Muscle of back (tissue), 11 donors: ENCODE measurements around the gene RPL32. TPM values are rescaled to one million over a fixed set of nuclear protein-coding genes. Genes with fewer than 3 reads are reported as not detected.
"Not testable (repeated sequence)": the region's sequence is repeated elsewhere in the genome, so short reads cannot be mapped to it uniquely, and the experiment has no call there.

Experiments used
- DNase-seq, 3 donors: peaks; one replicate each; pipeline versions ENCODE4 v3.0.0 to v3.0.0-alpha.2; 2013
- polyA plus RNA-seq, 10 donors: library from polyadenylated mRNA; unstranded; fragments of 120-200 nt; gene quantifications; one replicate each; pipeline ENCODE4 v1.2.1, GENCODE V29; 2013; ENCODE audit not compliant: insufficient read length in 10 of 10

Gene RPL32
- polyA plus RNA-seq, 10 donors = 2,887 to 3,662 (median 3,117) TPM

DNA sequence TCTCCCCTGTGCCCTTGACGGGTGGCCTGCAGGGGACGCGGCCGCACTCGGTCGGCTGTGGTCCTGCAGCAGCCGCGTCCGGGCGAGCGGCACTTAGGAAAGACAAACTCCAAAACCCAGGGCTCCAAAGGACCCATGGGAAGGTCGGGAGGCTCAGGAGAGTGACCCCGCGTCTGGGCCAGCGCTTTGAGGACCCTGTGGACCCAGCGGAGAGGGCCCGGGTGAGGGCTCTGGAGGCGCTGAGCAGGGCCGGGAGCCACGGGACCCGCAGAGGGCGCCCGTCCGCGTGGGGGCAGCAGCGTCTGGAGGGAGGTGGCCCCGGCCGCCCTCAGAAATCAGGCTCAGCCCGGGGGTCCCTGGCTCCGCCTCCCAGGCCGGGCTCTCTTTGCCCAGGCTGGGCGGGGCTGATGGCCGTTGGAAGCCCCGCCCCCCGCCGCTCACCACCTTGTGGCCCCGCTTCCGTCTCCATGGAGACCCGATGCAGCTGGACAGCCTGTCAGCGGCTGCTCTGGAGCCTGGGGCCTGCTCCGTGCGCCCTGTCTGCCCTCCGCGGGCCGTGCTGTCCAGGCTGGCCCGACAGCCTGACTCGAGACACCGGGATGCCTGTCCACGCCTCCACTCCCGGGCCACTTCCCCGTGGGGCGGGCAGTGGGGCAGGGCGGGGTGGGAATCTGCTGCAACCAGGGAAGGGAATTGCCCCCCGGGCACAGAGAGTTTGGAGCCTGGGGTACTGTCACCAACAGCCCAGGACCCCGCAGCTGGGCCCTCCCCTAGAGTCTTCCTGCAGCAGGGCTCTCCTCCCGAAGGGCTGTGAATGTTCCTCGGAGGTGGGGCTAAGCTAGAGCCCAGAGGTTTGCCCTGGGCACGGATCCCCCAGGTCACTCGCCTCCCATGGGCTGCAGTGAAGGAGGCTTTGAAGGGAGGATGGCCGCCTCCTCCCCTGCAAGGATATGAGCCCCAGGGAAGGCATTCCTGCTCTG, 34.8 kb upstream of the RPL32 start:
- DNase-seq = no peak

DNA sequence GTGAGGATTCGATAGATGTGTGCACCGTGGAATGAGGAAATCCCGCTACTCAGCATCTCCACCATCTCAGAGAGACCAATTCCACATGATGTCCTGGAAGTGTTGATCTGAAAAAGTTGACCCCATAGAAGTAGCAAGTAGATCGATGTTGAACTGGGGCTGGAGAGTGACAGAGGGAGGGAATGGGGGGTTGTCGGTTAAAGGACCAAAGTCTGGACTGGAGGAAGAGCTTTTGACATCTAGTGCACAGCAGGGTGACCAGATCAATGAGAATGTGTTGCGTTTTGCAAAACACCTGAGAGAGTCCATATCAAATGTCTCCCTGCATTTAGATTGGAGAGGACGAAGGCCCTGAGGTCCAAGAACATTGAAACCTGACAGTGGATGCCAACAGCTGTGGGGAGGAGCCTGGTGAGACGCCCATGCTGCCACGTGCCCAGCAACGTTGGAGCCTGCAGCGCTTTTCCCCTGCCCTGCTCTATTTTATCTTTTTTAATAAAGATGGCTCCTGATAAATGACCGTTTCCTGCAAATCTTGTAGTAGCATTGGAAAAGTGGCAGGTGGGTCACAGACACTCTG, 30.1 kb upstream of the RPL32 start:
- DNase-seq = no peak

DNA sequence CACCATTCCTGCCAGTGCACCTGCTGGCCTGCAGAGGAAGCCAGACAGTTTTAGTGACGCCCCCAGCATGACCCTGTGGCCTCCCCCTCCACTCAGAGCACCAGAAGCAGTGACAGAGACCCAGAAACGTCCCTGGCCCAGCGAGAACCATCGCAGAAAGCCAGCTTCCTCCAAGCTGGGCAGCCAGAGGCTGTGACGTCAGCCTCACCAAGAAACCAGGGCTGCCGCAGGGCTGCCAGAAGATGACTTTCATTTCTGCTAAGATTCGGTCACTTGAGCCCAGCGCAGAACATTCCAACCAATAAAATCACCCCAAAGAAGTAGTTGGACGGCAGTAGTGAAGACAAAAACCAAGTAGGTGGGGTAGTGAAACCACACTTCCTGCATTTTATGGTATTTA, 29.6 kb upstream of the RPL32 start:
- no peak for DNase-seq

DNA sequence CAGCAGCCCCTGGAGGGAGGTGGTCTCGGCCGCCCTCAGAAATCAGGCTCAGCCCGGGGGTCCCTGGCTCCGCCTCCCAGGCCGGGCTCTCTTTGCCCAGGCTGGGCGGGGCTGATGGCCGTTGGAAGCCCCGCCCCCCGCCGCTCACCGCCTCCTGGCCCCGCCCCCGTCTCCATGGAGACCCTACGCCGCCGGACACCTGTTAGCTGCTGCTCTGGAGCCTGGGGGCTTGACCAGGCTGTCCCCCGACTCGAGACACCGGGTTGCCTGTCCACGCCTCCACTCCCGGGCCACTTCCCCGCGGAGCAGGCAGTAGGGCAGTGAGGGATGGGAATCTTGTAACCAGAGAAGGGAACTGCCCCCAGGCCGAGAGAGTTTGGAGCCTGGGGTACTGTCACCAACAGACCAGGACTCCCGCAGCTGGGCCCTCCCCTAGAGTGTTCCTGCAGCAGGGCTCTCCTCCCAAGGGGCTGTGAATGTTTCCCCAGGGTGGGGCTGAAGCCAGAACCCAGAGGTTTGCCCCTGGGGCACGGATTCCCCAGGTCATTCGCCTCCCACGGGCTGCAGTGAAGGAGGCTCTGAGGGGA, 27.8 kb upstream of the RPL32 start:
- DNase-seq = peak in 1 of 3 donors; percentile 42

DNA sequence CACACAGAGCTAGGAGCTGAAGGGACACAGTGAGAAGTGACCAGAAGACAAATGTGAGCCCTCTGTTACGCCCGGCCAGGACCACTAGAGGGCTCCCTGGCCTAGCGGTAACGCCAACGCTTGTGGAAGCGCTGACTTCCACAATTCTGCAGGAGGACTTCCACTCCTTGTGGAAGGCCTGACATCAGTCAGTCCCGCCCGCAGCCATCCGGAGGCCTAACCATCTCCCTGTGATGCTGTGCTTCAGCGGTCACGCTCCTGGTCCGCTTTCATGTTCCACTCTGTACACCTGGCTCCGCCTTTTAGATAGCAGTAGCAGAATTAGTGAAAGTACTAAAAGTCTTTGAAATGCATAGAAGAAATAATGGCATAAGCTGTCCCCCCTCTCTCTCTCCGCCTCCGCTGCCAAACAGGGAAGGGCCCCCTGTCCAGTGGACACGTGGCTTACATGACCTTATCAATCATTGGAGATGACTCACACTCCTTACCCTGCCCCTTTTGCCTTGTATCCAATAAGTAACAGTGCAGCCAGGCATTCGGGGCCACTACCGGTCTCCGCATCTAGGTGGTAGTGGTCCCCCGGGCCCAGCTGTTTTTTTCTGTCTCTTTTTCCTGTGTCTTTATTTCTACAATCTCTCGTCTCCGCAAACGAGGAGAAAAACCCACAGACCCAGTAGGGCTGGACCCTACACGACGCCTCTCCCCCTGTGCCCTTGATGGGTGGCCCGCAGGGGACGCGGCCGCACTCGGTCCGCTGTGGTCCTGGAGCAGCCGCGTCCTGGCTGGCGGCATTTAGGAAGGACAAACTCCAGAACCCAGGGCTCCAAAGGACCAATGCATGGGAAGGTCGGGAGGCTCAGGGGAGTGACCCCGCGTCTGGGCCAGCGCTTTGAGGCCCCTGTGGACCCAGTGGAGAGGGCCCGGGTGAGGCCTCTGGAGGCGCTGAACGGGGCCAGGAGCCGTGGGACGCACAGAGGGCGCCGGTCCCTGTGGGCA, 27.0 kb upstream of the RPL32 start:
- DNase-seq = peak; percentile 87 to 95 (median 90)

DNA sequence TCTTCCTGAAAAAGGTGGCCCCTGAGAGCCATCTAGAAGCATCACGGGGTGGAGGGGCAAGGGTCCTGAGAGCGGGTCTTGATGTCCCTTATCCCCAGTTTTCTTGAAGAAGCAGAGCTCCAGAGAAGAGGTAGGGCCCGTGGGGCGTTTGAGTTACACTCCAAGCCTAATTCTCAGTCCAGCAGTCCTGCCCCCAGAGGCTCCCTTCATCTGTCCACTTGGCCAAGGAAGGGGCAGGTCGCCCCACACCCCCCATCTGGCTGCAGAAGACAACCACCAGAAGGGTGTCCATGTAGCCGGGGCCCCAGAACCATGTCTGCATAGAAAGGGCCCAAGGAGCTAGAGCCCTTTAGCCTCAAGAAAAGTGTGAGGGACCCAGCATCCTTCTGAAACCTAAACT, 25.5 kb upstream of the RPL32 start:
- DNase-seq = no peak

DNA sequence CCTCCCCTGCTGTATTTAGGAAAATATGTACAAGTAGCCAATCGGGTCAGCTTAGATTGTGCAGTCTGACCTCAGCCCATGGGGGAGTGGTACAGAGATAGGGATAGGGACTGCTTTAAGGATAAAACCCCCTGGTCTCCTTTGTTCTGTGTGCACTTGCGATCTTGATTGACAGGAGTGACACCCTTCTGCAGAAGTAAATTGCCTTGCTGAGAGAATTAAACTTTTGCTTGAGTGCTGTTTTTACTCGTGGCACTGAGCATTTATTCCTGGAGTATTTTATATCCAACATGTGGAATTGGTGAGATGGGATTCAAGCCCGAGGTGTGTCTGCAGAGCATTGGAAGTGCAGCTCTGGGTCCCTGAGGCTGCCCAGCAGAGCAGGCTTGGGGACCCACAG, 23.9 kb upstream of the RPL32 start:
- DNase-seq = no peak

DNA sequence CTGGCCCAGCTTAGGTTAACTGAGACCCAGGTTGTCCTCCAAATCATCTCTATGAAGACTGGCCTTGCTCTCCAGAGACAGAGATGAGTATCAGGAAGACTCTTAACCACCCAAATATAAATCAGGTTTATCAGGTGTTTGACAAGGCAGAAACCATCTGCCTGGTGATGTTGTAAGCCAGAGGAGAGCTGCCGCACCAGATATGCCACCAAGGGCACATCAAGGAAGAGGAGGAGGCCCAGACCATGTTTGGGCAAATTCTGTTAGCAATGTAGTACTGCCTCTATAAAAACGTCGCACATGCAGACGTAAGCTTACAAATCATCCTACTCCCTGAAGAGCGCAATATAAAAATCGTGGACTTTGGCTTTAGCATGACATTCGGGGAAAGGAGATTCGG, 21.0 kb upstream of the RPL32 start:
- no peak for DNase-seq

DNA sequence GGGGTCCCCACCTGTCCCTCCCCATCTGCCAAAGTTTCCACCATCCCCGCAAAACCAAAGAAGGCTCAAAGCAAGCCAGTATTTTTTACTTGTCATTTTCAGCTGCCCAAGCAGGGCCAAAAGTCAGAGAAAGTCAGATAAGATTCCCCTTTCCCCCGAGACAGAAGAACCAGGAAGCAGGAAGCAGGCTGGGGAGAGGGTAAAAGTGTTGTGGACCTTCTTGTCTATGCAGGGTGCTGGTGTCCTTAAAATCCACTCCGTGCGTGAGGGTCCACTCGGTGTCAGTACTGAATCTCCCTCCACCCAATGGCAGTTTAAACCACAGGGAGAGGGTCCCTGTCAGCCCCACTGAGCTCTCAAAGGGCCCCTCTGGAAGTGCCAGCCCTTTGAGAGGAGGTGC, 20.2 kb upstream of the RPL32 start:
- no peak for DNase-seq

DNA sequence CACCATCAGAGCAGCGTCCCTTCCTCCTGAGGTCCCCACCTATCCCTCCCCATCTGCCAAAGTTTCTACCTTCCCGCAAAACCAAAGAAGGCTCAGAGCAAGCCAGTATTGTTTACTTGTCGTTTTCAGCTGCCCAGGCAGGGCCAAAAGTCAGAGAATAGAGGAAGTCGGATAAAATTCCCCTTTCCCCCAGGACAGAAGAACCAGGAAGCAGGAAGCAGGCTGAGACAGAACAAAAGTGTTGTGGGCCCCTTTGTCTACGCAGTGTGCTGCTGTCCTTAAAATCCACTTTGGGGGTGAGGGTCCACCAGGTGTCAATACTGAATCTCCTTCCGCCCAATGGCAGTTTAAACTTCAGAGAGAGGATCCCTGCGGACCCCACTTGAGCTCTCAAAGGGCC, 18.5 kb upstream of the RPL32 start:
- no peak for DNase-seq

DNA sequence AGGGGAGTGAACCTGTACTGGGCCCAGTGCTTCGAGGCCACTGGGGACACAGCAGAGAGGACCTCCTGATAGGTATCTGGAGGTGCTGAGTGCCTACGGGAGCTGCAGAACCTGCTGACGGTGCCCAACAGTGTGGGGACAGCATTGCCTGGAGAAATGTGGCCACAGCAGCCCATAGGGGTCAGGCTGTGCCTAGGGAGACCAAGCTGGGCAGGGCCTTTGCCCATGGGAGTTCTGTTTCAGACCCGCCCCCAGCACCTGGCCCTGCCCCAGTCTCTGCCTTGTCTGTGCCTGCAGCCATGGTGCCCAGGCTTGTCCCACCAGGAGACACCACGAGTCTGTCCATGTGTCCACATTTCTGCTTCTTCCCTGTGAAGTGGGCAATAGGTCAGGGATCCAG, 15.3 kb upstream of the RPL32 start:
- no peak for DNase-seq

DNA sequence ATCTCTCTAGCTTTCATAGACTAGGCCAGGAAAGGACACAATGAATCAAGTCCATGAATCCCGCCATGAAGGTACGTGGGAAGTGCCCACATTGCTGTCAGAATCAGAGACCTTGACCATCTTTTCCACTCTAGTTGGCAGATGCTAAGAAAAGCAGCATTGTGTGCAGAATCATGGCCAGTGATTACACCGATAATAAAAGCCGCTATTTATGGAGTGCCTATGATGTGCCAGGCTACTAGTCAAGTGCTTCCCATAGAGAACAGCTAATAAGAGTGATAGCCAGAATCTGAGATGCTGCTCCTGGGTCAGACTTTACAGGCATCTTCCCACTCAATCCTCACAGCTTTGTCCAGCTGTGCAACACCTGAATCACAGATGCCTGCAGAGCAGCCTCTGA, 13.2 kb upstream of the RPL32 start:
- no peak for DNase-seq

DNA sequence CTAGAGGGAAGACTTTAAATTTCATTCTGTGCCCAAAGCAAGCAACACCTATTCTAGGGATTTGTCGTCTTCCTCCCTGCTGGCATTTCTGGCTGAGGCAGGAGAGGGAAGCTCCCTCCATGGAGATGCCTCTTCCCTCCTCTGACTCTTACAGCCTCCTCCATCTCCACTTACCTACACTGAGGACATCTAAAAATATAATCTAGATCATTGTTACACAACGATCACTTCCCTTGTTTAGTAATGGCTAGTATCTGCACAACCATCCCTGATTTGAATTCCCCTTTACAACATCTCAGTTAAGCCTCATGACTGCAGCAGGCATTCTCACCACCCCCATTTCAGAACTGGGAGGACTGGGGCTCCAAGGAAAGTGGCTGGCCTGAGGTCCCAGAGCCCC, 12.5 kb upstream of the RPL32 start:
- DNase-seq = not testable (repeated sequence)

DNA sequence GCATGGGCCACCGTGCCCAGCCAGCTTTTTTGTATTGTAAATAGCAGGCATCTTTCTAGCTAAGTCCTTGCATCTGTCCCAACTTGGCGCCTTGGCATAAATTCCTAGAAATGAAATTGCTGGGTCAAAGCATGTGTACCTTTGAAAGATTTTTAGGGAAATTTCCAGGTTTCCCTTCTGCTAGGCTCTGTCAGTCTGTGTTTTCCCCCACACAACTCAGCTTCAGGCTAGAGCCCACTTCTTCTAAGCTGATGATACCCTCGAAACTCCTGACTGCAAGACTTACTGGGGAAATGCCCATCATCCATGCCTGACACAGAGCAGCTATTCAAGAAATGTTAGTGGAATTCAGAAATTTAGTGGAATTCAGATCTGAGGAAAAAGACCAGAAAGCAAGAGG, 10.8 kb upstream of the RPL32 start:
- DNase-seq = no peak

DNA sequence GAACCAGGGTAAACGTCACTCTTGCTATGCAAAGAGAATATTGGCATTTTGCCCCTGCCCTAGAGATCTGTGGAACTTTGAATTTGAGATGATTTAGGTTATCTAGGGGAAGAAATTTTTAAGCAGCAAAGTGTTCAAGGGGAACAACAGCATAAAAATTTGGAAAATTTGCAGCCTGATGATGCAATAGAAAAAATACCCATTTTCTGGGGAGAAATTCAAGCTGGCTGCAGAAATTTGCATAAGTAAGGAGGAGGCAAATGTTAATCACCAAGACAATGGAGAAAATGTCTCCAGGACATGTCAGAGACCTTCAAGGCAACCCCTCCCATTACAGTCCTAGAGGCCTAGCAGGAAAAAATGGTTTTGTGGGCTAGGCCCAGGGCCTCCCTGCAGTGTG, 4.4 kb upstream of the RPL32 start:
- DNase-seq = no peak

DNA sequence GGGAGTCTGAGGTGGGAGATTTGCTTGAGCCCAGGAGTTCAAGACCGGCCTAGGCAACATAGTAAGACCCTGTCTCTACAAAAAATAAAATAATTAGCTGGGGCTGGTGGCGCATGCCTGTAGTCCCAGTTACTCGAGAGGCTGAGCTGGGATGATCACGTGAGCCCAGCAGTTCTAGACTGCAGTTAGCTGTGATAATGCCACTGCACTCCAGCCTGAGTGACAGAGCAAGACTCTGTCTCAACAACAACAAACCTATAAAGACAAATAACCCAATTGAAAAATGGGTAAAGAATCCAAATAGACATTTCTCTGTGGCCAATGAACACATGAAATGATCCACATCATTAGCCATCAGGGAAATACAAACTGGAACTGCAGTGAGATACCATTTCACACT, 1.1 kb upstream of the RPL32 start:
- no peak for DNase-seq

DNA sequence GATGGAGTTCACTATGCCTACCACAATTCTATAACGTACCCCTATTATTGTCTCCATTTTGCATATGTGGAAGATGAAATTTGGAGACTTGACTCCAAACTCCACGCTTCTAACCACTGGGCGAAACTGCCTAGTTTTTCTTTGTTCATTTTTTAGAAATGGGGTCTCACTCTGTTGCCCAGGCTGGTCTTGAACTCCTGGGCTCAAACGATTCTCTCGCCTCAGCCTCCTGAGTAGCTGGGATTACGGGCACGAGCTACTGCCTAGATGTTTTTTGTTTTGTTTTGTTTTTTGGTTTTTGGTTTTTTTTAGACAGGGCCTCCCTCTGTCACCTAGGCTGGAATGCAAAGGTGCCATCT, 584 bp upstream of the RPL32 start:
- DNase-seq = no peak

DNA sequence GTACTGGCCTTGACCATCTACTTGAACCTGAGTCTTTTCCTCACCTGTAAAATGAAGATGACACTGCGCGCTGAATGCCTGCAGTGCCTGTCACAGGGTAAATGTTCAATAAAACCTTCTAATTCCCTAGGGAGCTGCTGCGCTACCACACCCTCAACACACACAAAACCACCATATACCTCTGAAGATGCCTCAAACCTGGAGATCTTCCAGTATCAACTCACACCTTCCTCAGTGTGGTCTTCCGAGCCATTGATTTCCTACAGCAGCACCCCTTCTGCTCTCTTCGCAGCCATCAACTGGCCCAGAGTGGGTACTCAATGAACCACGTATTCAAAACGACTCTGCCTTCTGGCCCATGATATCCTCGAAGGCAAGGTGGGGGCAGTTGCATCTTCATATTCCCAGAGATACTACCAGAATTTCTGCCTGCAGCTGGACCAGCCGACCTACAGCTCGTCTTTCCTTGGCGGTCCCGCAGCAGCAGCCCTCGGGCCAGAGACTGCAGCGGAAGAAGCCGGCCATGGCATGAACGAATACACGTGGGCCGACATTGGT, 695 bp downstream of the RPL32 start:
- DNase-seq = no peak

DNA sequence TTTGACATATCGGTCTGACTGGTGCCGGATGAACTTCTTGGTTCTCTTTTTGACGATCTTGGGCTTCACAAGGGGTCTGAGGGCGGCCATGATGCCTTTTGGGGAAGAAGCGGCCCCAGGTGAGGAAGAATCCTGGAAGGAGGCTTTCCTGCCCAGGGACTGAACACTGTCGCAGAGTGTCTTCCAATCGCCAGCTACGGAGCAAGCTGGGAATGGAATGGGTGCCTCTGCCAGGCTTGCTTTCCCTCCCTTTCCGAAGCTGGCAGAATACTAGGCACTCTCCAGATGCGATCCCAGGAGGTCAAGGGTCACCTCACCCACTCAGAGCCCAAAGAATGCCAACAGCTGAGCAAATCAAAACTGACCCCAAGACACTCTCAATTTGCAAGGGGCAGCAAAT, 1.2 kb downstream of the RPL32 start:
- DNase-seq = not testable (repeated sequence)

DNA sequence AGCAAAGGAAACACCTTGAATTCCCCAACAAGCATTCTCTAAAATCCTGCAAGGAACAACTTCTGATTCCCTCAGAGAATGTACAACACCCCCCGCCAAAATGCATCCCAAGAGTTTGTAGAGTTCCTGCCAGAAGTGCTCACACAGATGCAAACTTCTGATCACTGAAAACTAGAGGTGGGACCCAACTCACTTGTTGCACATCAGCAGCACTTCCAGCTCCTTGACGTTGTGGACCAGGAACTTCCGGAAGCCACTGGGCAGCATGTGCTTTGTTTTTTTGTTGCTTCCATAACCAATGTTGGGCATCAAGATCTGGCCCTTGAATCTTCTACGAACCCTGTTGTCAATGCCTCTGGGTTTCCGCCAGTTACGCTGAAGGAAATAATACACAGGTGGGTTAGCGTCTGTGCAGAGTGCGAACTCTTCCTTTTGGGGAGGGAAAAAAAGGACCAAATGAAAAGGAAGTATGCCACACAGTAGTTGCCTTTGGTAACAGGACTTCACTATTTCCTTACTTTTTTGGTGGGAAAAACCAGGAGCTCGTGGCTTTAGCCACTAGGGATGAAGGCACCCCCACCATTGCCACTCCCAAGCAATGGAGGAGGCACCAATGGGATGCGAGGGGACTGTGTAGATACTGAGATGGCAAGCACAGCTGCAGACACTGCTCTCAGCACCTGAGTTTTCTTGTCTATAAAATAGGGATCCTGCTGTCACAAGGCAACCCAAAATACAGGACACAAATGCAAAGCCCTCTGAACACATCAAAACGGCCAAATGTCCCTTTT, 2.0 kb downstream of the RPL32 start:
- DNase-seq = no peak
